H1 (cell line): Measurements from ENCODE around the gene SLC35F6.

Experiments used
- CTCF ChIP-seq, 3 experiments: IDR thresholded peaks; 1 replicate in 2 of 3; 2 replicates in 1 of 3; pipeline versions ENCODE4 v1.5.1 to v1.6.1; 2011; ENCODE audit warnings: low read length in 3 of 3, mild to moderate bottlenecking in 3 of 3, inconsistent platforms in 2 of 3, low read depth in 1 of 3, moderate library complexity in 1 of 3; ENCODE audit not compliant: insufficient read depth in 1 of 3; ENCODE audit errors: control extremely low read depth in 1 of 3
- GABPA ChIP-seq: IDR thresholded peaks from 2 replicates; pipeline ENCODE4 v1.6.1; 2011; ENCODE audit warnings: mild to moderate bottlenecking, low read length, moderate library complexity, borderline replicate concordance; ENCODE audit not compliant: insufficient read depth
- RAD21 ChIP-seq, 2 experiments: IDR thresholded peaks in 1 of 2; conservative IDR thresholded peaks in 1 of 2; 2 replicates each; pipeline ENCODE4 v1.6.1; 2011; ENCODE audit warnings: low read depth in 2 of 2, low read length in 2 of 2, improper control_type of control experiment in 1 of 2, inconsistent platforms in 1 of 2, mild to moderate bottlenecking in 1 of 2, moderate library complexity in 1 of 2

- TF ChIP-seq GABPA, result no peak
- no peak for TF ChIP-seq CTCF (IDR thresholded peaks at IDR 0.05; ENCODE audit: control extremely low read depth in 1 of 3, insufficient read depth in 1 of 3, low read depth in 1 of 3, low read length in 3 of 3)
- no peak for TF ChIP-seq RAD21 (IDR thresholded peaks at IDR 0.05 in 1 of 2, conservative IDR thresholded peaks at IDR 0.05 in 1 of 2; ENCODE audit: low read depth in 2 of 2, low read length in 2 of 2)
Measured at GRCh38 chr2:26807788-26808460, 43.8 kb downstream of the SLC35F6 start.
